Measurements from ENCODE around the gene FLNC.

- TF ChIP-seq POLR2A (IDR thresholded peaks at IDR 0.05) (no peak), CTCF (IDR thresholded peaks at IDR 0.05) (no peak)
Measured at GRCh38 chr7:128814499-128814898, 15.7 kb upstream of the FLNC start.

Measured in heart left ventricle (tissue), 13 donors.